HG02840 (cell line): ENCODE data around the gene B4GAT1.

Source experiments
- ATAC-seq: cut with Tn5 transposase; IDR thresholded peaks from one replicate; pipeline ENCODE4 v1.9.1; 2021; ENCODE audit warnings: mild to moderate bottlenecking, moderate library complexity, moderate number of reproducible peaks; ENCODE audit not compliant: unreplicated experiment, low FRiP score

The B4GAT1 gene

GRCh38 chr11:66338276-66339161 lies 8.9 kb downstream of the B4GAT1 start:
- ATAC-seq, result no peak

GRCh38 chr11:66337103-66337899 lies 10.1 kb downstream of the B4GAT1 start:
- ATAC-seq, result no peak

DNA sequence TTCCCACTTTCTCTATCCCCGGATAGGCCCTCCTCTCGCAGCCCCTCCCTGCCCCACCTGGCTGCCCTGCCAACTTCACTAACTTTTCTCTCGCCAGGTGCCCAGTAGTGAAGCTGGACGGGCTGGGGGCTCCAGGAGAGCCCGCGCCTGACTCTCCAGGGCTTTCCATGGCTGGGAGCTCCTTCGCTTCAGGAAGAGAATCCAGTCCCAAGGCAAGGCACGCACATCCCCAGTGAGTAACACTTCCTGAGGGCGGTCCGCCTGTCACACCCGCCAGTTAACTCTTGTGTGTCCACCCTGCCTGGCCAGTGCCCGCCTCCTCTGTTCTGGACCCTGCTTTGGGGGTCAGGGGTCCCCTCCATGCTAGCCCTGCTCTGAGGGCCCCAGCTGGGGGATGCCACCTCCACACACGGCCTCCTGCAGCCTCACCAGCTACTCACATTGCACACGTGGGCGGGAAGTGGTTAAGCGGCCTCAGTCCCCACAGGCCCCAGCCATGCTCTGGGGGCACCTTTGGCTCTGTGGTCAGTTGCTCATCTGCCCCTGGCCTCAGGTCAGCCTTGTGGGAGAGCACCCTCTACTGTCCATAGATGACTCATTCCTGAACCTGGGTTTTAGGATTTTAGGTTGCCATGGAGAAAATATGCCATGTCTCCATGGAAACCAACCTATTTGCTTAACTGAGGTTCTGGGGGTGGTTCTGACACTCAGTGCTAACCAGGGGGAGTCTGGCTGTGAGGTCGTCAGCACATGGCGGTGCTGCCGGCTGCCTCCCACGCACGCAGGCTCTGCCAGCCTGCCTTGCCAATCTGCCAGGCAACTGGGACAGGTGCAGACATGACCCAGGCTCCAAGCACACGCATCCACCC lies 11.0 kb downstream of the B4GAT1 start, which contains the start of gene RIN1:
TSS of gene RIN1 (minus strand) at position 201 of the 869 bp plus-strand sequence. CDS start at position 169, 32 bp downstream.
- ATAC-seq, result no peak

GRCh38 chr11:66335531-66336233 lies 11.7 kb downstream of the B4GAT1 start:
- ATAC-seq, result no peak

GRCh38 chr11:66334605-66335442 lies 12.6 kb downstream of the B4GAT1 start:
- no peak for ATAC-seq

GRCh38 chr11:66333896-66334604 lies 13.4 kb downstream of the B4GAT1 start:
- ATAC-seq, result no peak

DNA sequence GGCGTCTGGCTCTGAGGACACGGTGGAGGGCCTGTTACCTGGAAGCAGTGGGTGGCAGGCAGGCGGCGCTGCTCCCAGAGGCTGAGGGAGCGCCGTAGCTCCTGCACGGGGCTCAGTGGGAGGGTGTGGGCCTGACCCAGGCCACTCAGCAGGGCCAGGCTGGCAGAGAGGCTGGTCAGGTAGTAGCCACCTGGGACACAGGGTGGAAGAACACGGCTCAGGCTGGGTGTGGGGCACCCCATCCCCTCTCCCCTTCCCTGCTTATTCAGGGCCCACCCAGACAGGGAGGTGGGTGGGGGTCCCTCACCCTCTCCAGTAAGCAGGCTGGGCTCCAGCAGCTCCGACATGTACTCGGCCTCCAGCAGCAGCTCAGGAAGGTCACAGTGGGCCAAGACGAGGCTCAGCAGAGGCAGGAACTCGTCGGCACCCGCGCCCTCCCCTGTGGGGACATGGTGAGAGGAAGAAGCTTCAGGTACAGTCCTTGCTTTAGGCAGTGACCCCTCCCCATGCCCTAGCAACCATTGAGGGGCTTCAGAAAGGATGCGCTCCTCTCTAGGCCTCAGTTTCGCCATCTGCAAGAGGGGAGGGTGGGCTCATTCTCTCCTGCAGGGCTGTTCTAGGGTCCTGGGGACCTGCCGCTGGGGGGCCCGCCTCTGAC lies 14.1 kb downstream of the B4GAT1 start:
- ATAC-seq, result no peak

DNA sequence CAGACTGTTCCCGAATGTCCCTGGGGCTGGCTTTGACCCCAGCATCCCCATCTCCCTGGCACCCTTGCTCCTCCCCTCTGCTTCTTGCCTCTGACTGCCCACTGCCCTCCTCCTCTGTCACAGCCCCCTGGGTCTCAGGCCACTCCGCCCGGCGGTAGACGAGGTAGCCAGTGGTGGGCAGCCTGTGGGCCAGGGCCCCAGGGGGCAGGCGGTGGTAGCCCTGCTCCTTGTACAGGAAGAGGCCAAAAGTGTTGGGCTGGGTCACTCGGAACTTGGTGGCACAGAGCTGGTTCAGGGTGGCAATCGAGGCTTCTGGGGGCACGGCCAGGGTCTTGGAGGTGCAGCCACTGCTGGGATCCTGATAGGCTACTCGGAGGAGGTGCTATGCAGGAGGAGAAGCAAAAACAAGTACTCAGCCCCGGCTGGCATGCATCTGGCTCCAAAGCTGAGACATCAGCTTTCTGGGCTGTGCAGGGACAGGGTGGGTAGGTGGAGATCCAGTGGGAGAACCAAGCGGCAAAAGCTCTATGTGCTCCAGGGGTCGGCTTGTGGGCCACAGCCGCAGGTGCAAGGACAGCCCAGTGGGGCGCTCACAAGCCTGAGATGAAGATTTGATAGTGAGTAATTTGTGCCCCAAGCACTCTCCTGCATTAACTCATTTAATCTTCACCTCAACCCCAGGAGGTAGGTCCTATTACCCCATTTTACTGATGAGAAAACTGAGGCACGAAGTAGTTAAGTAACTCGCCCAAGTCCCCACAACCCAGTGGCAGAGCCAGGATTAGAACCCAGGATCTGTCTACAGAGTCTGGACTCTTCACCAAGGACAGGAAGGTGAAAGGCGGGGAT lies 14.8 kb downstream of the B4GAT1 start:
- no peak for ATAC-seq

DNA sequence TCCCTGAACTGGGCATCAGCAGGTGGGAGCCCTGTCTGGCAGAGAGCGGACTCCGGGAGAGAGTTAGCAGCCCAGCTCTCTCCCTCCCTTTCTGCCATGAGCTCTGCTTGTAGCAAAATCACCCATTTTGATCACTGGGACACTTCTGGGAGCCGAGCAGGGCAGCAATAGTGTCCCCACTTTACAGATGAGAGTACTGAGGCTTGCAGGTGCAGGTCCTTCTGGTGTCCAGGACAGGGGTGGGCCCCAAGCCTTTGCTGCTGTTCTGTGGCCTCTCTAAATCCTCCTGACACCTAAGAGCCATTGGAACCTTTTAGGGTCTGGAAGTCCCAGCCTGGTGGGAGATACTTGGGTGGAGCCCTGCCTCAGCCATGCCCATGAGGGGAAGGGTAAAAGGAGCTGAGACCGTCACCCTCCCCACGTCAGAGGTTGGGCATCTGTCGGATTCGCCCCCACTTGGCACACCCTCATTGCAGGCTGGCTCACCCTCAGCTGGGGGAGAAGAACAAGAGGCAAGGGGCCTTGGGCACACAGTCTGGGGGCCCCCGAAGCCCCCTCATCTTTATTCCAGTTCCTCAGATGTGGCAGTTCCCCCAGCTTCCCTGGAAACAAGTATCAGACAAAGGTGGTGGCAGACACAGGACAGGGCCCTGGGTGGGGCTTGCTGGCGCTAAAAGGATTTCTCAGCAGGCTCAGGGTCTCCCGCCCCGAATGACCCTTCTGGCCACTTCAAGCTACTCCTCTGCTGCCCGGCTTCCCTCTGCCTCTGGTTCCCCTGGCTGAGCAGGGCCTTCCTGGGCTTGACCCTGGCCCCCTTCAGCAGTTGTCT lies 15.7 kb downstream of the B4GAT1 start:
- ATAC-seq, result no peak

DNA sequence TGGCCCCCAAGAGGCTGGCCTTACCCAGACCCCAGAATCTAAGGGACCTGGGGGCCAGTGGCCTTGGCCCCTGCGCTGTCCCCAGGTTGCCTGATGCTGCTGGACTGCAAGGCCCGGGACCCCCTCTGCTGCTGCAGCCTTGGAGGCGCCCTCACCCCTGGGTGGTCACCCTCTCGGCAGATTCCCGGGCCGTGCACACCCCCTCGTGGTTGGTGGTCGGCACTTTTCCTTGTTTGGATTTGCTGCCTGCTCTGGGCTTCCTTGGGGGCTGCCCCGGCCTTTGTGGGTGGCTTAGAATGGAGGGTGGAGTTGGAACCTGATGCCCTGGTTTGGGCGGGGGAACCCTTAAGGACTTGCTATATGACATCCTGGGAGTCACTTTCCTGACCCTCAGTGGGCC lies 16.5 kb downstream of the B4GAT1 start:
- ATAC-seq, result no peak

DNA sequence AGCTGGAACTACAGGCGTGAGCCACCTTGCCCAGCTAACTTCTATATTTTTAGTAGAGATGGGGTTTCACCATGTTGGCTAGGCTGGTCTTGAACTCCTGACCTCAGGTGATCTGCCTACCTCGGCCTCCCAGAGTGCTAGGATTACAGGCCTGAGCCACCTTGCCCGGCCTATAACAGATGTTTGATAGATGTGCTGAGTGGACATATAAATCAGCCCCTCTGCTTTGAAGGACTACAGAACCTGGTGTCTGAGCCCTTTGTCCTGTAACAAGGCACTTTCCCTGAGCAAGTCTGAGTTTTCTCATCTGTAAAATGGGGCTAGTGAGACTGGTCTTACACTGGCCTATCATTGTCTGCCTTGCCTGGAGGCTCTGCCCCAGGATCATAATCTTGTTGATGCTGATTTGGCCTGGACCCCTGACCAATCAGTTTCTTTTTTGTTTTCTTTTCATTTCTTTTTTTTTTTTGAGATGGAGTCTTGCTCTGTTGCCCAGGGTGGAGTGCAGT lies 18.2 kb downstream of the B4GAT1 start:
- no peak for ATAC-seq

DNA sequence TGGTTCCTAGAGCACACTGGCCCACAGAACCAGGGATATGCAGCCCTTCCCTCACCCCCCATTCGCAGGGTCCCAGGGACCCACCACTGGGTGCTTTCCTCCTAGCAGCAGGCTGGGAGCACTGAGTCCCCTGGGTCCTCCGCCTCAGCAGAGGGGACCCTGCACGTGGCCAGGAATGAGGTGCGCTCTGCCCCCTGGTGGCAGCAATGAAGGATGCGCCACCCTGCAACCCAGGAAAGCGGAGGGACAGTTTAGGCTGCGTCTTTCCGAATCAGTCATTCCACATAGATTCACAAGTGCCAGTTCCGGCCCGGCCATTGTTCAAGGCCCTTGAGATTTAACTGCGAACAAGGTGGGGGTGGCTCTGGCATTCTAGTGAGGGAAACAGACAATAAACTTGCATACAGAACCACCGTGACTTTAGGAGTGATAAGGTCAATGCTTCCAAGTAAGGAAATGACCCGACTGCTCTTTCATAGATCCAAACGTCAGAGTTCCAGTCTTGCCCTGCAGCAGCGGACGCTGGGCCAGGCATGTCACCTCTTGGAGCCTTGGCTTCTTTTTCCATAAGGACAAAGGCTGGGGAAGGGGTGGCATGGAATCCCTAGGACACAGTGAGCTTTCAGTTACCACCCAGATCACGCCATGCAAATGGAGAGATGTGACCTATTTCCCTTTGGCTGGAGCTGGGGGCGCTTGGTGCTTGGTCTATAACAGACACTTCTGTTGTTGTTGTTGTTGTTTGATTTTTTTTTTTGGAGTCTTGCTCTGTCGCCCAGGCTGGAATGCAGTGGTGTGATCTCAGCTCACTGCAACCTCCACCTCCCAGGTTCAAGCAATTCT lies 18.9 kb downstream of the B4GAT1 start:
- no peak for ATAC-seq

DNA sequence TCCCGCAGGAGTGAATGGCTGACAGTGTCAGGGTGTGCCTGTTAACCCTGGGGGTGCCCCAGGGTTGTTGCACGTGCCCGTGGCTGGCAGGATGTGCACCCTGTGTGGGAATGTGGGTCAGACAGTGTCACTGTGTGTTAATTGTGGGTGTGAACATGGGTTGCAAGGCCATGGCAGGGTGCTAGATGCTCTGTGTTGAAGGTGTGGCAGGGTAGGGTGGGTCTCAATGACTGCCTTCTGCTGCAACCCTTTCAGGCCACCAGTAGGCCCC lies 19.5 kb downstream of the B4GAT1 start:
- no peak for ATAC-seq

- ATAC-seq, result no peak
These were observed 20.0 kb downstream of the B4GAT1 start for GRCh38 chr11:66327171-66328030.
